GM06990 (cell line): Measurements from ENCODE around the gene BTBD19.

Experiments
- DNase-seq: peaks from one replicate; pipeline ENCODE4 v3.0.0-alpha.2; 2011; ENCODE audit not compliant: insufficient read length; ENCODE audit errors: extremely low read depth
- H3K27me3 ChIP-seq: replicated peaks from 2 replicates; pipeline ENCODE4 v1.6.0; 2011; ENCODE audit warnings: low read length; ENCODE audit not compliant: control insufficient read depth, insufficient read depth
- H3K36me3 ChIP-seq: 2 replicates; pipeline ENCODE4 v1.5.1; 2011; ENCODE audit warnings: low read length; ENCODE audit not compliant: control insufficient read depth, insufficient read depth
- H3K4me3 ChIP-seq: replicated peaks from 2 replicates; pipeline ENCODE4 v1.5.1; 2011; ENCODE audit warnings: low read depth, mild to moderate bottlenecking, control low read depth, low read length
- CTCF ChIP-seq: IDR thresholded peaks from 2 replicates; pipeline ENCODE4 v1.5.1; 2011; ENCODE audit warnings: low read length, control low read depth, mild to moderate bottlenecking, inconsistent platforms; ENCODE audit not compliant: insufficient read depth, poor library complexity, severe bottlenecking

Gene BTBD19

DNA sequence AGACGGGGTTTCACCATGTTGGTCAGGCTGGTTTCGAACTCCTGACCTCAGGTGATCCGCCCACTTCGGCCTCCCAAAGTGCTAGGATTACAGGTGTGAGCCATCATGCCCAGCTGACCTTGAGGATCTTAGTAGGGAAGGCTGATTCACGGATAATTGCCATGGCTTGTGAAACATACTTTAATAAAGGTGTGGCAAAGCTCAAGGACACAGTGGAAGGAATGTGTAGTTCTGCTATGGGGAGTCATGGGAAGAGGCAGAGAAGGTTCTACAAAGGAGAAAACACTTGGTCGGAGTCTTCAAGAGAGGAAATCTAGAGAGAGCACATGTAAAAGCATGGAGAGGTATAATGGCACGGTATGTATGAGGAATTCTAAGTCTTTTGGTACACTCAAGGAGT, 47.4 kb downstream of the BTBD19 start:
- Histone ChIP-seq H3K27me3 (no peaks in the 10 kb centered on the region), H3K36me3 (no peaks in the 10 kb centered on the region), H3K4me3 (no peak overlapping the region)
- no peak for TF ChIP-seq CTCF
- no peak for DNase-seq

- DNase-seq, result no peak
- Histone ChIP-seq H3K27me3 (no peaks in the 10 kb centered on the region), H3K4me3 (no peak overlapping the region), H3K36me3 (no peaks in the 10 kb centered on the region)
- no peak for TF ChIP-seq CTCF
These were observed 49.1 kb downstream of the BTBD19 start for GRCh38 chr1:44857446-44857845.

GRCh38 chr1:44860331-44860730, 52.0 kb downstream of the BTBD19 start:
- TF ChIP-seq CTCF, result no peak
- no peak for DNase-seq
- Histone ChIP-seq H3K4me3 (no peak overlapping the region), H3K36me3 (no peaks in the 10 kb centered on the region), H3K27me3 (no peaks in the 10 kb centered on the region)

- Histone ChIP-seq H3K4me3 (no peak overlapping the region), H3K27me3 (no peaks in the 10 kb centered on the region), H3K36me3 (no peaks in the 10 kb centered on the region)
- no peak for TF ChIP-seq CTCF
- no peak for DNase-seq
These were observed 52.6 kb downstream of the BTBD19 start for GRCh38 chr1:44860891-44861425.

DNA sequence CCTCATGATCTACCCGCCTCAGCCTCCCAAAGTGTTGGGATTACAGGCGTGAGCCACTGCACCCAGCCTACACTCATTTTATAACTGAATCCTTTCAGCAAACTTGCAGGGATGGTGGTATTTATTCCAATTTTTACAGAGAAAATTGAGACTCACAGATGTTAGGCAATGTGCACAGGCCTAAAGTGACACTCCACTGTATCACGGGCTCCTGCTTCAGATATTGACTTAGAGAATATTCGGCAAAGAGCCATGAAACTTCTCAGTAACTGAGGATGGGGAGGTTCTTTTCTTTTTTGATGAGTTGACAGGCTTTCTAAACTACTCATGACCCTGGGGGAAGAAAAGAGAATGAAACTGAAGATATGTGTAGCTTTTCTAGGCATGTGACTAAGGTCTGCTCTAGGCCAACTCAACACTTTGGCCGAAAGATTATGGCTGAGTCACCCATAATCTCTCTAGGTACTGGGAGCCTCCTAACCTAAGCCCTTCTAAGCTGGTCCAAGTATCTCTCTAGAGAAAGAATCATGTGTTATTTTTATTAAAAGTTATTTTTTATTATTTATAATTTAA, 54.6 kb downstream of the BTBD19 start:
- Histone ChIP-seq H3K36me3 (no peaks in the 10 kb centered on the region), H3K27me3 (no peaks in the 10 kb centered on the region), H3K4me3 (no peak overlapping the region)
- TF ChIP-seq CTCF, result no peak
- DNase-seq, result no peak
